Transverse colon (tissue), 3 donors: Measurements from ENCODE around the gene TAF15.

Experiments used
- EP300 ChIP-seq: sonication (generic); formaldehyde crosslinking; IDR thresholded peaks from one replicate; pipeline ENCODE4 v1.6.1; 2017; ENCODE audit warnings: antibody characterized with exemption, low read depth
- TF ChIP-seq, protein P1 (sequence below), 5 experiments: fragments of 200-600 bp in 3 of 5; fragments of 450-650 bp in 2 of 5; sonication (generic) in 3 of 5; IDR thresholded peaks; 1 replicate in 2 of 5; 2 replicates in 3 of 5; pipeline ENCODE4 v1.5.1; 2016 to 2017; ENCODE audit warnings: antibody characterized with exemption in 5 of 5, inconsistent platforms in 3 of 5, mild to moderate bottlenecking in 2 of 5, moderate library complexity in 1 of 5

DNA sequence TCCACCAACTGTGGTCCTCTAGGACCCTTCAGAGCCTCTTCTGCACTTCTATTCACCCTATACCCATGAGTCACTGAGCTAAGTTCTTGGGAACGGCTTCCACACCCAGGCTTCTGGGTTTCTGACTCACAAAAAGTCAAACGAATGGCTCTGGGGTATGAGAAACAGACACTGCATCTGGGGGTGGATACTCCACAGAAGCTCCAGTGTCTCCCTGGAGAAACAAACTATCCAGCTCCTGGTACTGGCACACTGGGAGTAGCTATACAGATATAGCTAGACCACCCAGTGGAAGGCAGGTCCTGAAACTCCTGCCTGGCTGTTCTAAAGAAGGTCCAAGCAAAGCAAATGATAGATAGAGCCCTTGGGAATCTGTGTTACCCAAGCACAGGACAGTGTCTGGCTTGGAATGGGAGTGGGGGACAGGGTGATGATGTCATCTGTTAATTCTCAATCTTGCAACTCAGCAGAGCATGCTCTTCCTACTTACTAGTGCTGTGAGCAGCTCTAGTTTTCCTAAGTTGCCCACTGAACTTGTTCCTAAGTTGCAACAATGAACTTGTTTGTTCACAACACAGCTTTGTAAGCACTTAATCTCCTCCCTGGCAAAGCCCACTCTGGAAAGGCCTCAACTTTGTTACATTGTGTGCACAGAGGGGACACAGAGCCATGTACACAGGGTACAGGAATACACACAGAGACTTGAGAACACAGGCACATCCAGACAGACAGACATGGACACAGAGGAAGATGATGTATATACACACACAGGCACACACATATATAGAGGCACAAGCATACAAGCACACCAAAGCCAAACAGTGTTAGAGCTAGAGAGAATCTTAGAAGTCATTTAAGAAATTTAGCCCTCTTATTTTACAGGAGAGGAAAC is 20.6 kb upstream of the TAF15 start:
- TF ChIP-seq EP300, result no peak
- TF ChIP-seq, protein P1, sequence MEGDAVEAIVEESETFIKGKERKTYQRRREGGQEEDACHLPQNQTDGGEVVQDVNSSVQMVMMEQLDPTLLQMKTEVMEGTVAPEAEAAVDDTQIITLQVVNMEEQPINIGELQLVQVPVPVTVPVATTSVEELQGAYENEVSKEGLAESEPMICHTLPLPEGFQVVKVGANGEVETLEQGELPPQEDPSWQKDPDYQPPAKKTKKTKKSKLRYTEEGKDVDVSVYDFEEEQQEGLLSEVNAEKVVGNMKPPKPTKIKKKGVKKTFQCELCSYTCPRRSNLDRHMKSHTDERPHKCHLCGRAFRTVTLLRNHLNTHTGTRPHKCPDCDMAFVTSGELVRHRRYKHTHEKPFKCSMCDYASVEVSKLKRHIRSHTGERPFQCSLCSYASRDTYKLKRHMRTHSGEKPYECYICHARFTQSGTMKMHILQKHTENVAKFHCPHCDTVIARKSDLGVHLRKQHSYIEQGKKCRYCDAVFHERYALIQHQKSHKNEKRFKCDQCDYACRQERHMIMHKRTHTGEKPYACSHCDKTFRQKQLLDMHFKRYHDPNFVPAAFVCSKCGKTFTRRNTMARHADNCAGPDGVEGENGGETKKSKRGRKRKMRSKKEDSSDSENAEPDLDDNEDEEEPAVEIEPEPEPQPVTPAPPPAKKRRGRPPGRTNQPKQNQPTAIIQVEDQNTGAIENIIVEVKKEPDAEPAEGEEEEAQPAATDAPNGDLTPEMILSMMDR (IDR thresholded peaks at IDR 0.05), result no peak
